K562 (cell line): ENCODE results near the gene CCDC73. TPM values are rescaled to one million over a fixed set of nuclear protein-coding genes. Genes with fewer than 3 reads are reported as not detected.

Experiments
- ATAC-seq: fragments of 200-7000 bp; cut with Tn5 transposase; 3 replicates; pipeline ENCODE4 v1.9.1; 2020; ENCODE audit warnings: moderate library complexity
- BruUV-seq: library from RNA; stranded (reverse); fragments of 400-500 nt; replicated peaks from 2 replicates; lab custom pipeline; 2021; lab: Mats Ljungman, UMichigan
- CTCF ChIA-PET: fragments of 300-600 bp; formaldehyde crosslinking; extraction: SDS; loops from one replicate; lab custom pipeline; 2021; ENCODE audit warnings: low intra/inter-chr PET ratio; lab: Yijun Ruan, JAX
- POLR2A ChIA-PET: fragments of 300-600, 350-650 bp; sonication (Branson Sonifier 250); formaldehyde crosslinking; extraction: SDS; loops from one replicate; lab custom pipeline; 2021; ENCODE audit warnings: antibody characterized with exemption, inconsistent platforms; lab: Yijun Ruan, JAX
- DNase-seq, 4 experiments: peaks; one replicate each; pipeline versions ENCODE4 v3.0.0 to v3.0.0-alpha.2; 2011 to 2018; ENCODE audit warnings: low spot score in 3 of 4, mixed read lengths in 3 of 4; ENCODE audit errors: extremely low read depth in 1 of 4
- FAIRE-seq: peaks from 2 replicates; lab custom pipeline; 2011; peaks lifted over from hg19 to GRCh38; lab: Jason Lieb, UNC
- H2AFZ ChIP-seq: 2 replicates; pipeline ENCODE4 v1.6.0; 2011; ENCODE audit warnings: low read depth, low read length, control low read depth, inconsistent platforms
- H3K27ac ChIP-seq: fragments of 200-600 bp; 3 replicates; pipeline ENCODE4 v1.8.0; 2011; ENCODE audit warnings: low read depth, mild to moderate bottlenecking, control low read depth, inconsistent platforms, low read length, moderate library complexity, mixed read lengths; ENCODE audit errors: extremely low read depth
- H3K27me3 ChIP-seq, 2 experiments: fragments of 300-600 bp in 1 of 2; 2 replicates in 1 of 2; 3 replicates in 1 of 2; pipeline versions ENCODE4 v1.6.0 to v1.8.0; 2011; ENCODE audit warnings: inconsistent platforms in 2 of 2, low read length in 2 of 2, mild to moderate bottlenecking in 1 of 2, mixed read lengths in 1 of 2, moderate library complexity in 1 of 2; ENCODE audit not compliant: control insufficient read depth in 2 of 2, insufficient read depth in 2 of 2
- H3K36me3 ChIP-seq: fragments of 300-600 bp; 3 replicates; pipeline ENCODE4 v1.8.0; 2011; ENCODE audit warnings: mild to moderate bottlenecking, low read length, inconsistent platforms; ENCODE audit not compliant: control insufficient read depth, insufficient read depth
- H3K4me1 ChIP-seq, 2 experiments: fragments of 200-600 bp in 1 of 2; replicated peaks in 1 of 2; 2 replicates in 1 of 2; 3 replicates in 1 of 2; pipeline versions ENCODE4 v1.5.1 to v1.8.0; 2011; ENCODE audit warnings: inconsistent platforms in 2 of 2, low read length in 2 of 2, mild to moderate bottlenecking in 1 of 2, mixed read lengths in 1 of 2, moderate library complexity in 1 of 2; ENCODE audit not compliant: control insufficient read depth in 2 of 2, insufficient read depth in 2 of 2
- H3K4me2 ChIP-seq: 2 replicates; pipeline ENCODE4 v1.6.1; 2011; ENCODE audit warnings: low read length, control low read depth, inconsistent platforms, mixed read lengths; ENCODE audit not compliant: insufficient read depth
- H3K4me3 ChIP-seq: fragments of 200-600 bp; sonication (generic), shearing (Covaris generic); 2 replicates; pipeline ENCODE4 v1.5.1; 2016; ENCODE audit warnings: control low read depth, inconsistent platforms
- H3K79me2 ChIP-seq: fragments of 200-600 bp; 3 replicates; pipeline ENCODE4 v1.8.0; 2011; ENCODE audit warnings: low read length, inconsistent platforms; ENCODE audit not compliant: control insufficient read depth, insufficient read depth
- H3K9ac ChIP-seq, 2 experiments: 2 replicates each; pipeline versions ENCODE4 v1.6.0 to v1.6.1; 2011; ENCODE audit warnings: low read depth in 2 of 2, low read length in 2 of 2, control low read depth in 1 of 2, inconsistent platforms in 1 of 2, mild to moderate bottlenecking in 1 of 2, mixed read lengths in 1 of 2; ENCODE audit not compliant: insufficient read depth in 1 of 2
- H3K9me1 ChIP-seq: one replicate; pipeline ENCODE4 v1.6.0; 2011; ENCODE audit warnings: inconsistent platforms, mild to moderate bottlenecking, low read length, moderate library complexity; ENCODE audit not compliant: control insufficient read depth, insufficient read depth
- H3K9me3 ChIP-seq: replicated peaks from 2 replicates; pipeline ENCODE4 v1.5.1; 2011; ENCODE audit warnings: low read depth, low read length, inconsistent platforms; ENCODE audit not compliant: control insufficient read depth, insufficient read depth
- H4K20me1 ChIP-seq: replicated peaks from 2 replicates; pipeline ENCODE4 v1.6.1; 2011; ENCODE audit warnings: low read length, inconsistent platforms, mixed read lengths; ENCODE audit not compliant: control insufficient read depth, insufficient read depth
- BACH1 ChIP-seq: fragments of 200-800 bp; sonication (Bioruptor generic); IDR thresholded peaks from 2 replicates; pipeline ENCODE4 v1.6.1; 2016; ENCODE audit warnings: missing genetic modification characterization, missing compliant biosample characterization
- CXXC5 ChIP-seq: fragments of 250-450 bp; sonication (Bioruptor Pico); IDR thresholded peaks from 2 replicates; pipeline ENCODE4 v1.8.0; 2022; ENCODE audit warnings: inconsistent platforms, mild to moderate bottlenecking, moderate library complexity
- EHMT2 ChIP-seq: fragments of 450-650 bp; IDR thresholded peaks from 2 replicates; pipeline ENCODE4 v1.6.1; 2018; ENCODE audit warnings: antibody characterized with exemption
- HIVEP1 ChIP-seq: fragments of 250-450 bp; sonication (Bioruptor Pico); IDR thresholded peaks from 2 replicates; pipeline ENCODE4 v1.4.0; 2020; ENCODE audit warnings: mild to moderate bottlenecking
- NEUROD1 ChIP-seq: fragments of 150-350 bp; IDR thresholded peaks from 2 replicates; pipeline ENCODE4 v1.6.1; 2014; ENCODE audit warnings: borderline replicate concordance, low read length, low read depth; ENCODE audit not compliant: partially characterized antibody
- SAFB ChIP-seq: fragments of 200-400 bp; formaldehyde crosslinking; IDR thresholded peaks from 2 replicates; pipeline ENCODE4 v1.6.1; 2017; ENCODE audit warnings: low read depth, low read length, borderline replicate concordance
- SIN3A ChIP-seq, 2 experiments: fragments of 150-350 bp in 1 of 2; IDR thresholded peaks; 2 replicates each; pipeline ENCODE4 v1.6.1; 2011 to 2016; ENCODE audit warnings: borderline replicate concordance in 2 of 2, low read depth in 2 of 2, low read length in 2 of 2, mild to moderate bottlenecking in 2 of 2, moderate library complexity in 2 of 2; ENCODE audit not compliant: control insufficient read depth in 1 of 2
- SMARCC2 ChIP-seq: fragments of 450-650 bp; IDR thresholded peaks from 2 replicates; pipeline ENCODE4 v1.6.1; 2017; ENCODE audit warnings: antibody characterized with exemption, moderate library complexity, mild to moderate bottlenecking, low read depth
- TBL1XR1 ChIP-seq, 2 experiments: IDR thresholded peaks; 2 replicates each; pipeline ENCODE4 v1.6.1; 2012; ENCODE audit warnings: improper control_type of control experiment in 2 of 2, low read length in 2 of 2, mild to moderate bottlenecking in 1 of 2
- TOE1 ChIP-seq, 2 experiments: fragments of 450-650 bp in 1 of 2; sonication (generic) in 1 of 2; formaldehyde crosslinking in 1 of 2; IDR thresholded peaks; 2 replicates each; pipeline versions ENCODE4 v1.7.1 to v1.8.0; 2016 to 2022; ENCODE audit warnings: borderline replicate concordance in 2 of 2, mild to moderate bottlenecking in 2 of 2, antibody characterized with exemption in 1 of 2, inconsistent platforms in 1 of 2, low read depth in 1 of 2, missing genetic modification reagents in 1 of 2, moderate library complexity in 1 of 2
- ZNF444 ChIP-seq: fragments of 250-450 bp; sonication (Bioruptor Pico); IDR thresholded peaks from 2 replicates; pipeline ENCODE4 v1.4.0; 2020; ENCODE audit warnings: mild to moderate bottlenecking, moderate library complexity
- ZNF584 ChIP-seq: fragments of 200-800 bp; sonication (Bioruptor generic); IDR thresholded peaks from 2 replicates; pipeline ENCODE4 v1.6.1; 2016; ENCODE audit warnings: low read depth, mild to moderate bottlenecking, missing genetic modification characterization, missing compliant biosample characterization
- WGBS: fragments of 100-300 bp; shearing (Covaris generic); methylation state at CpG from one replicate; pipeline ENCODE4 v1.1.6; 2016; ENCODE audit warnings: low coverage, mixed read lengths; ENCODE audit not compliant: insufficient coverage; ENCODE audit errors: missing lambda C conversion rate; 5-methylcytosine and 5-hydroxymethylcytosine counted together
- in situ Hi-C: fragments of 300-500 bp; cut with MboI; formaldehyde crosslinking; loops from 4 replicates; pipeline ENCODE4 v1.15.0; 2018; ENCODE audit warnings: inconsistent platforms, mixed read lengths
- intact Hi-C: fragments of 100-400 bp; cut with micrococcal nuclease; formaldehyde crosslinking; loops from 2 replicates; pipeline ENCODE4 v1.14.2; 2022
- polyA plus RNA-seq, 8 experiments: library from polyadenylated mRNA; depleted of rRNA in 4 of 8; stranded (reverse) in 5 of 8; unstranded in 3 of 8; fragments of >200 nt; fragmentation: Nextera tagmentation in 2 of 8; fragmentation: Illumina TruSeq in 1 of 8; extraction: Ambion mirVana in 2 of 8; extraction: Trizol in 1 of 8; gene quantifications; 2 replicates each; pipeline versions ENCODE4 v1.2.1 to v1.2.3, GENCODE V29; 2011 to 2014; ENCODE audit warnings: inconsistent platforms in 1 of 8, missing spikeins in 1 of 8
- total RNA-seq, 7 experiments: library from RNA; depleted of rRNA in 6 of 7; stranded (reverse); fragments of >200 nt in 6 of 7; fragmentation: Illumina TruSeq in 2 of 7; extraction: Trizol in 2 of 7; gene quantifications; 2 replicates each; pipeline versions ENCODE4 v1.2.1 to v1.2.3, GENCODE V29; 2011 to 2021; ENCODE audit warnings: low replicate concordance in 1 of 7
- TF ChIP-seq, protein P1 (sequence below): sonication (generic); formaldehyde crosslinking; IDR thresholded peaks from 2 replicates; pipeline ENCODE4 v1.8.0; 2022; ENCODE audit warnings: mild to moderate bottlenecking, low read depth, missing genetic modification reagents
- TF ChIP-seq, protein P2 (sequence below): fragments of 250-450 bp; sonication (Bioruptor Pico); IDR thresholded peaks from 2 replicates; pipeline ENCODE4 v1.5.0; 2021
- TF ChIP-seq, protein P3 (sequence below): fragments of 200-800 bp; sonication (Bioruptor generic); IDR thresholded peaks from 2 replicates; pipeline ENCODE4 v1.6.1; 2017; ENCODE audit warnings: missing genetic modification characterization, missing compliant biosample characterization
- TF ChIP-seq, protein P4 (sequence below), 2 experiments: IDR thresholded peaks; 2 replicates each; pipeline ENCODE4 v1.6.1; 2012; ENCODE audit warnings: improper control_type of control experiment in 2 of 2, low read depth in 2 of 2, low read length in 2 of 2, borderline replicate concordance in 1 of 2

Gene CCDC73
- total and polyA plus RNA-seq, 9 of the 15 experiments (the other 6 are each of a cell fraction or from before 2014, with no cell fraction given), result 0.20 to 0.21 TPM; not detected in 7

DNA sequence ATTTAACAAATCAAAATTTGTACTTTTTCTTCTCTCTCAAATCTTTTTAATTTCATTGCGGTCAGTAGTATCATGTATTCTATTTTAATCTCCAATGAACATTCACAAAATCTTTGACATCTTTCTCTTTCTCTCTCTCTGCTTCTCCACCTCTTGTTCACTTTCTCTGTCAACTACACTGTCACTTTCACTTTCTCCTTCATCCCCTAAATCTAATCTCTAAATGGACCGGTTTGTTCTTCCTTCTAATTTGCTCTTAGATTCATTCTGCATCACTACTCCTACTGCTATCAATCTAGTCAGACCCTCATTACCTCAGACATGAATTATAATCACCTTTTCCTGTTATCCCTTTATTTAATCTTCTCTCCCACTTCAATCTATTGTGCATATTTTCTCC lies 18.6 kb downstream of the CCDC73 start:
- Histone ChIP-seq H3K36me3 (no peaks in the 10 kb centered on the region), H3K4me1 (no peaks in the 10 kb centered on the region), H3K4me3 (no peak overlapping the region), H3K9me1 (no peaks in the 10 kb centered on the region), H4K20me1 (no peaks in the 10 kb centered on the region), H3K9ac (no peak overlapping the region), H3K4me2 (no peak overlapping the region), H3K9me3 (no peaks in the 10 kb centered on the region), H2AFZ (no peak overlapping the region), H3K27me3 (no peaks in the 10 kb centered on the region), H3K27ac (no peak overlapping the region), H3K79me2 (no peaks in the 10 kb centered on the region)
- DNase-seq, result no peak
- CTCF ChIA-PET, result interaction anchor here (0.6 kb wide), 1 partner anchor 713 kb away, joined by 3 read pairs; no protein-coding TSS in a partner anchor
- in situ Hi-C loops, result no loop called here
- intact Hi-C loops, result no loop called here
- 3% methylated on average over 2 of the region's 2 CpGs for WGBS
- no peak for FAIRE-seq
- POLR2A ChIA-PET, result no interaction called here
- no peak for ATAC-seq
- BruUV-seq, result no TSS peak
- TF ChIP-seq SAFB, result no peak
- TF ChIP-seq SIN3A (IDR thresholded peaks at IDR 0.05; ENCODE audit: borderline replicate concordance in 2 of 2, control insufficient read depth in 1 of 2, low read depth in 2 of 2, low read length in 2 of 2), result no peak
- TF ChIP-seq NEUROD1, result no peak
- TF ChIP-seq ZNF584 (CRISPR knock-in tag), result no peak
- no peak for TF ChIP-seq TOE1 (IDR thresholded peaks at IDR 0.05; ENCODE audit: borderline replicate concordance)
- no peak for TF ChIP-seq TOE1 (CRISPR knock-in tag; IDR thresholded peaks at IDR 0.05; ENCODE audit: borderline replicate concordance, low read depth)
- TF ChIP-seq, protein P1, sequence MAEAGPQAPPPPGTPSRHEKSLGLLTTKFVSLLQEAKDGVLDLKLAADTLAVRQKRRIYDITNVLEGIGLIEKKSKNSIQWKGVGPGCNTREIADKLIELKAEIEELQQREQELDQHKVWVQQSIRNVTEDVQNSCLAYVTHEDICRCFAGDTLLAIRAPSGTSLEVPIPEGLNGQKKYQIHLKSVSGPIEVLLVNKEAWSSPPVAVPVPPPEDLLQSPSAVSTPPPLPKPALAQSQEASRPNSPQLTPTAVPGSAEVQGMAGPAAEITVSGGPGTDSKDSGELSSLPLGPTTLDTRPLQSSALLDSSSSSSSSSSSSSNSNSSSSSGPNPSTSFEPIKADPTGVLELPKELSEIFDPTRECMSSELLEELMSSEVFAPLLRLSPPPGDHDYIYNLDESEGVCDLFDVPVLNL (CRISPR knock-in tag), result no peak
- TF ChIP-seq, protein P2, sequence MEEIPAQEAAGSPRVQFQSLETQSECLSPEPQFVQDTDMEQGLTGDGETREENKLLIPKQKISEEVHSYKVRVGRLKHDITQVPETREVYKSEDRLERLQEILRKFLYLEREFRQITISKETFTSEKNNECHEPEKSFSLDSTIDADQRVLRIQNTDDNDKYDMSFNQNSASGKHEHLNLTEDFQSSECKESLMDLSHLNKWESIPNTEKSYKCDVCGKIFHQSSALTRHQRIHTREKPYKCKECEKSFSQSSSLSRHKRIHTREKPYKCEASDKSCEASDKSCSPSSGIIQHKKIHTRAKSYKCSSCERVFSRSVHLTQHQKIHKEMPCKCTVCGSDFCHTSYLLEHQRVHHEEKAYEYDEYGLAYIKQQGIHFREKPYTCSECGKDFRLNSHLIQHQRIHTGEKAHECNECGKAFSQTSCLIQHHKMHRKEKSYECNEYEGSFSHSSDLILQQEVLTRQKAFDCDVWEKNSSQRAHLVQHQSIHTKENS (CRISPR knock-in tag), result no peak
- no peak for TF ChIP-seq TBL1XR1 (IDR thresholded peaks at IDR 0.05; ENCODE audit: low read length in 2 of 2)
- no peak for TF ChIP-seq EHMT2
- TF ChIP-seq, protein P3, sequence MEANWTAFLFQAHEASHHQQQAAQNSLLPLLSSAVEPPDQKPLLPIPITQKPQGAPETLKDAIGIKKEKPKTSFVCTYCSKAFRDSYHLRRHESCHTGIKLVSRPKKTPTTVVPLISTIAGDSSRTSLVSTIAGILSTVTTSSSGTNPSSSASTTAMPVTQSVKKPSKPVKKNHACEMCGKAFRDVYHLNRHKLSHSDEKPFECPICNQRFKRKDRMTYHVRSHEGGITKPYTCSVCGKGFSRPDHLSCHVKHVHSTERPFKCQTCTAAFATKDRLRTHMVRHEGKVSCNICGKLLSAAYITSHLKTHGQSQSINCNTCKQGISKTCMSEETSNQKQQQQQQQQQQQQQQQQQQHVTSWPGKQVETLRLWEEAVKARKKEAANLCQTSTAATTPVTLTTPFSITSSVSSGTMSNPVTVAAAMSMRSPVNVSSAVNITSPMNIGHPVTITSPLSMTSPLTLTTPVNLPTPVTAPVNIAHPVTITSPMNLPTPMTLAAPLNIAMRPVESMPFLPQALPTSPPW, result no peak
- TF ChIP-seq HIVEP1, result no peak
- TF ChIP-seq, protein P4, sequence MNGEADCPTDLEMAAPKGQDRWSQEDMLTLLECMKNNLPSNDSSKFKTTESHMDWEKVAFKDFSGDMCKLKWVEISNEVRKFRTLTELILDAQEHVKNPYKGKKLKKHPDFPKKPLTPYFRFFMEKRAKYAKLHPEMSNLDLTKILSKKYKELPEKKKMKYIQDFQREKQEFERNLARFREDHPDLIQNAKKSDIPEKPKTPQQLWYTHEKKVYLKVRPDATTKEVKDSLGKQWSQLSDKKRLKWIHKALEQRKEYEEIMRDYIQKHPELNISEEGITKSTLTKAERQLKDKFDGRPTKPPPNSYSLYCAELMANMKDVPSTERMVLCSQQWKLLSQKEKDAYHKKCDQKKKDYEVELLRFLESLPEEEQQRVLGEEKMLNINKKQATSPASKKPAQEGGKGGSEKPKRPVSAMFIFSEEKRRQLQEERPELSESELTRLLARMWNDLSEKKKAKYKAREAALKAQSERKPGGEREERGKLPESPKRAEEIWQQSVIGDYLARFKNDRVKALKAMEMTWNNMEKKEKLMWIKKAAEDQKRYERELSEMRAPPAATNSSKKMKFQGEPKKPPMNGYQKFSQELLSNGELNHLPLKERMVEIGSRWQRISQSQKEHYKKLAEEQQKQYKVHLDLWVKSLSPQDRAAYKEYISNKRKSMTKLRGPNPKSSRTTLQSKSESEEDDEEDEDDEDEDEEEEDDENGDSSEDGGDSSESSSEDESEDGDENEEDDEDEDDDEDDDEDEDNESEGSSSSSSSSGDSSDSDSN (IDR thresholded peaks at IDR 0.05; ENCODE audit: borderline replicate concordance in 1 of 2, low read depth in 2 of 2, low read length in 2 of 2), result no peak
- no peak for TF ChIP-seq CXXC5
- TF ChIP-seq BACH1 (tag), result no peak
- no peak for TF ChIP-seq ZNF444
- TF ChIP-seq SMARCC2, result no peak
